Stimulated activated CD4-positive, alpha-beta T cell treated with anti-CD3 and anti-CD28 coated beads, Interleukin-2, amount 100 ng/mL, for 48 hours (primary cell): ENCODE results near the gene MAS1.

Experiments used
- DNase-seq, 2 donors: peaks; one replicate each; pipeline ENCODE4 v3.0.0-alpha.2; 2020

MAS1 gene

GRCh38 chr6:159884720-159885119 is 6.1 kb upstream of the MAS1 start:
- no peak for DNase-seq

- no peak for DNase-seq
These were observed 4.5 kb upstream of the MAS1 start for GRCh38 chr6:159886270-159886669.

- DNase-seq = no peak
These were observed 3.6 kb upstream of the MAS1 start for GRCh38 chr6:159887146-159887545.

GRCh38 chr6:159887761-159888160 is 3.0 kb upstream of the MAS1 start:
- DNase-seq = no peak

- DNase-seq = no peak
These were observed 587 bp upstream of the MAS1 start for GRCh38 chr6:159890201-159890600.

- DNase-seq = no peak
These were observed 1.3 kb downstream of the MAS1 start for GRCh38 chr6:159892053-159892452.

GRCh38 chr6:159893064-159893463 is 2.3 kb downstream of the MAS1 start:
- no peak for DNase-seq

- no peak for DNase-seq
These were observed 4.2 kb downstream of the MAS1 start for GRCh38 chr6:159894991-159895390.

- no peak for DNase-seq
These were observed 6.8 kb downstream of the MAS1 start for GRCh38 chr6:159897603-159898002.

- DNase-seq = no peak
These were observed 7.7 kb downstream of the MAS1 start for GRCh38 chr6:159898519-159898918.

- no peak for DNase-seq
These were observed 9.4 kb downstream of the MAS1 start for GRCh38 chr6:159899994-159900745.

- DNase-seq = no peak
These were observed 11.8 kb downstream of the MAS1 start for GRCh38 chr6:159902620-159903019.

- no peak for DNase-seq
These were observed 13.7 kb downstream of the MAS1 start for GRCh38 chr6:159904497-159904911.

- no peak for DNase-seq
These were observed 15.6 kb downstream of the MAS1 start for GRCh38 chr6:159906400-159906799.

GRCh38 chr6:159908535-159908934 is 17.7 kb downstream of the MAS1 start:
- no peak for DNase-seq

GRCh38 chr6:159908979-159909378 is 18.2 kb downstream of the MAS1 start:
- DNase-seq = no peak

GRCh38 chr6:159910342-159910741 is 19.6 kb downstream of the MAS1 start:
- no peak for DNase-seq

GRCh38 chr6:159913375-159913774 is 22.6 kb downstream of the MAS1 start:
- DNase-seq = no peak

GRCh38 chr6:159913862-159914564 is 23.2 kb downstream of the MAS1 start:
- no peak for DNase-seq

GRCh38 chr6:159914565-159914923 is 23.8 kb downstream of the MAS1 start:
- no peak for DNase-seq

GRCh38 chr6:159915397-159915796 is 24.6 kb downstream of the MAS1 start:
- DNase-seq = no peak

GRCh38 chr6:159916237-159916636 is 25.4 kb downstream of the MAS1 start:
- no peak for DNase-seq

- DNase-seq = no peak
These were observed 26.0 kb downstream of the MAS1 start for GRCh38 chr6:159916752-159917151.

- no peak for DNase-seq
These were observed 28.3 kb downstream of the MAS1 start for GRCh38 chr6:159919011-159919511.
